ENCODE measurements around the gene GOLPH3.

The GOLPH3 gene

GRCh38 chr5:32099486-32100035, 74.6 kb downstream of the GOLPH3 start:
- Histone ChIP-seq H3K4me3 (ENCODE audit: low read depth, low read length) (no peak overlapping the region), H3K4me1 (peaks cover 30% of the 10 kb centered on the region), H3K9me3 (no peaks in the 10 kb centered on the region), H3K27me3 (no peaks in the 10 kb centered on the region), H3K36me3 (peaks cover 31% of the 10 kb centered on the region)
- peak; percentile 38 for DNase-seq
- TF ChIP-seq CTCF (IDR thresholded peaks at IDR 0.05; ENCODE audit: low read depth, low read length) = no peak

GRCh38 chr5:32098890-32099310, 75.2 kb downstream of the GOLPH3 start:
- H3K4me3 ChIP-seq (ENCODE audit: low read depth, low read length) = no peak overlapping the region
- TF ChIP-seq CTCF (IDR thresholded peaks at IDR 0.05; ENCODE audit: low read depth, low read length) = no peak
- no peak for DNase-seq
- H3K27me3 ChIP-seq = no peaks in the 10 kb centered on the region
- H3K36me3 ChIP-seq = peaks cover 29% of the 10 kb centered on the region
- H3K4me1 ChIP-seq = peaks cover 30% of the 10 kb centered on the region
- no peaks in the 10 kb centered on the region for H3K9me3 ChIP-seq

- no peak for TF ChIP-seq CTCF (IDR thresholded peaks at IDR 0.05; ENCODE audit: low read depth, low read length)
- DNase-seq = peak; percentile 62
- peaks cover 23% of the 10 kb centered on the region for H3K36me3 ChIP-seq
- H3K4me1 ChIP-seq = peaks cover 30% of the 10 kb centered on the region
- no peak overlapping the region for H3K4me3 ChIP-seq (ENCODE audit: low read depth, low read length)
- H3K9me3 ChIP-seq = no peaks in the 10 kb centered on the region
- no peaks in the 10 kb centered on the region for H3K27me3 ChIP-seq
Measured at GRCh38 chr5:32098291-32098690, 75.8 kb downstream of the GOLPH3 start.

- no peak for DNase-seq
Measured at GRCh38 chr5:32096891-32097595, 77.1 kb downstream of the GOLPH3 start.

GRCh38 chr5:32095261-32095671, 78.9 kb downstream of the GOLPH3 start:
- Histone ChIP-seq H3K36me3 (peaks cover 16% of the 10 kb centered on the region), H3K9me3 (no peaks in the 10 kb centered on the region), H3K27me3 (no peaks in the 10 kb centered on the region), H3K4me1 (peaks cover 23% of the 10 kb centered on the region), H3K4me3 (ENCODE audit: low read depth, low read length) (no peak overlapping the region)
- TF ChIP-seq CTCF (IDR thresholded peaks at IDR 0.05; ENCODE audit: low read depth, low read length) = no peak
- no peak for DNase-seq

More at GRCh38 chr5:32096891-32097595, 77.1 kb downstream of the GOLPH3 start:
- Histone ChIP-seq H3K4me1 (peaks cover 30% of the 10 kb centered on the region), H3K36me3 (peaks cover 22% of the 10 kb centered on the region), H3K4me3 (ENCODE audit: low read depth, low read length) (no peak overlapping the region), H3K9me3 (no peaks in the 10 kb centered on the region), H3K27me3 (no peaks in the 10 kb centered on the region)
- TF ChIP-seq CTCF (IDR thresholded peaks at IDR 0.05; ENCODE audit: low read depth, low read length) = no peak

- DNase-seq = no peak
- Histone ChIP-seq H3K27me3 (no peaks in the 10 kb centered on the region), H3K36me3 (peaks cover 10% of the 10 kb centered on the region), H3K4me1 (peaks cover 18% of the 10 kb centered on the region), H3K4me3 (ENCODE audit: low read depth, low read length) (no peak overlapping the region), H3K9me3 (no peaks in the 10 kb centered on the region)
- no peak for TF ChIP-seq CTCF (IDR thresholded peaks at IDR 0.05; ENCODE audit: low read depth, low read length)
Measured at GRCh38 chr5:32094691-32095090, 79.4 kb downstream of the GOLPH3 start.

Data from BE2C (cell line).